GM12878 (cell line): ENCODE results near the gene CNTRL. TPM values are rescaled to one million over a fixed set of nuclear protein-coding genes. Genes with fewer than 3 reads are reported as not detected.

Experiments used
- ATAC-seq: fragments of 200-7000 bp; cut with Tn5 transposase; 3 replicates; pipeline ENCODE4 v1.9.1; 2020; ENCODE audit warnings: mild to moderate bottlenecking, moderate library complexity
- BruUV-seq: library from RNA; stranded (reverse); fragments of 400-500 nt; replicated peaks from 2 replicates; lab custom pipeline; 2021; lab: Mats Ljungman, UMichigan
- CTCF ChIA-PET: fragments of 300-600 bp; sonication (Branson Sonifier 250); formaldehyde crosslinking; extraction: SDS; loops from one replicate; lab custom pipeline; 2021; ENCODE audit warnings: inconsistent platforms; lab: Yijun Ruan, JAX
- POLR2A ChIA-PET: fragments of 350-600 bp; formaldehyde crosslinking; extraction: SDS; loops from one replicate; lab custom pipeline; 2021; ENCODE audit warnings: inconsistent platforms; lab: Charles Lee
- RAD21 ChIA-PET: fragments of 300-600 bp; sonication (Branson Sonifier 250); formaldehyde crosslinking; loops from one replicate; lab custom pipeline; 2023; ENCODE audit warnings: antibody characterized with exemption; ENCODE audit not compliant: unreplicated experiment; lab: Charles Lee
- SMC1A ChIA-PET: fragments of 300-600 bp; sonication (Branson Sonifier 250); formaldehyde crosslinking; loops from one replicate; lab custom pipeline; 2023; ENCODE audit not compliant: unreplicated experiment, uncharacterized antibody; lab: Charles Lee
- DNase-seq: peaks from one replicate; pipeline ENCODE4 v3.0.0-alpha.2; 2011; ENCODE audit warnings: low read depth, low spot score
- FAIRE-seq: peaks from 3 replicates; lab custom pipeline; 2011; peaks lifted over from hg19 to GRCh38; lab: Jason Lieb, UNC
- H2AFZ ChIP-seq: 2 replicates; pipeline ENCODE4 v1.6.0; 2011; ENCODE audit warnings: low read depth, low read length, control low read depth; ENCODE audit not compliant: control insufficient read depth
- H3K27ac ChIP-seq: 2 replicates; pipeline ENCODE4 v1.5.1; 2011; ENCODE audit warnings: control low read depth; ENCODE audit not compliant: control insufficient read depth, insufficient read depth
- H3K27me3 ChIP-seq, 2 experiments: replicated peaks in 1 of 2; 2 replicates each; pipeline versions ENCODE4 v1.6.0 to v1.6.1; 2011; ENCODE audit warnings: low read length in 1 of 2; ENCODE audit not compliant: control insufficient read depth in 2 of 2, insufficient read depth in 2 of 2
- H3K36me3 ChIP-seq, 2 experiments: 2 replicates each; pipeline ENCODE4 v1.5.1; 2011; ENCODE audit warnings: low read length in 1 of 2; ENCODE audit not compliant: control insufficient read depth in 2 of 2, insufficient read depth in 2 of 2
- H3K4me1 ChIP-seq: 2 replicates; pipeline ENCODE4 v1.6.1; 2011; ENCODE audit warnings: mild to moderate bottlenecking, low read length, moderate library complexity, mixed read lengths; ENCODE audit not compliant: control insufficient read depth, insufficient read depth
- H3K4me2 ChIP-seq: 2 replicates; pipeline ENCODE4 v1.6.0; 2011; ENCODE audit warnings: control low read depth; ENCODE audit not compliant: control insufficient read depth, insufficient read depth
- H3K4me3 ChIP-seq: fragments of 200-600 bp; sonication (generic); 2 replicates; pipeline ENCODE4 v1.5.1; 2016
- H3K79me2 ChIP-seq: 2 replicates; pipeline ENCODE4 v1.6.0; 2011; ENCODE audit warnings: low read length; ENCODE audit not compliant: control insufficient read depth, insufficient read depth
- H3K9ac ChIP-seq: 2 replicates; pipeline ENCODE4 v1.8.0; 2011; ENCODE audit warnings: low read length, control low read depth, mixed read lengths; ENCODE audit not compliant: control insufficient read depth, insufficient read depth
- H3K9me3 ChIP-seq: replicated peaks from 3 replicates; pipeline ENCODE4 v1.5.1; 2011; ENCODE audit warnings: mild to moderate bottlenecking, low read length; ENCODE audit not compliant: control insufficient read depth, insufficient read depth
- H4K20me1 ChIP-seq: 2 replicates; pipeline ENCODE4 v1.6.0; 2011; ENCODE audit not compliant: control insufficient read depth, insufficient read depth
- BCL11A ChIP-seq: IDR thresholded peaks from 2 replicates; pipeline ENCODE4 v1.6.1; 2011; ENCODE audit warnings: low read depth, low read length
- NFIC ChIP-seq: IDR thresholded peaks from 2 replicates; pipeline ENCODE4 v1.6.1; 2012; ENCODE audit warnings: low read depth, mild to moderate bottlenecking, inconsistent platforms, low read length, moderate library complexity
- RAD51 ChIP-seq: fragments of 450-650 bp; IDR thresholded peaks from 2 replicates; pipeline ENCODE4 v1.6.1; 2016; ENCODE audit warnings: moderate library complexity, mild to moderate bottlenecking, inconsistent platforms
- SMAD1 ChIP-seq: fragments of 450-650 bp; IDR thresholded peaks from 2 replicates; pipeline ENCODE4 v1.6.1; 2018; ENCODE audit warnings: mild to moderate bottlenecking, low read depth; ENCODE audit not compliant: partially characterized antibody
- SUZ12 ChIP-seq: fragments of 200-600 bp; sonication (generic); IDR thresholded peaks from one replicate; pipeline ENCODE4 v1.6.1; 2018; ENCODE audit warnings: antibody characterized with exemption, mild to moderate bottlenecking; ENCODE audit not compliant: unreplicated experiment
- ZNF24 ChIP-seq: fragments of 450-650 bp; IDR thresholded peaks from 2 replicates; pipeline ENCODE4 v1.6.1; 2017; ENCODE audit warnings: antibody characterized with exemption, mild to moderate bottlenecking
- WGBS: methylation state at CpG from one replicate; pipeline ENCODE4 v1.1.6; 2016; ENCODE audit warnings: low lambda C conversion rate; ENCODE audit not compliant: insufficient replicate concordance, insufficient coverage; ENCODE audit errors: missing lambda C conversion rate; 5-methylcytosine and 5-hydroxymethylcytosine counted together
- in situ Hi-C: fragments of 300-500 bp; cut with MboI; formaldehyde crosslinking; loops from 9 replicates; pipeline ENCODE4 v1.14.3; 2018; ENCODE audit warnings: mixed read lengths
- intact Hi-C: fragments of 100-400 bp; cut with micrococcal nuclease; formaldehyde crosslinking; loops from one replicate; pipeline ENCODE4 v1.14.2; 2022; ENCODE audit not compliant: unreplicated experiment
- polyA plus RNA-seq, 11 experiments: library from polyadenylated mRNA; depleted of rRNA in 4 of 11; unstranded in 6 of 11; stranded (reverse) in 5 of 11; fragments of >200 nt; fragmentation: Nextera tagmentation in 4 of 11; fragmentation: Illumina TruSeq in 1 of 11; extraction: Ambion mirVana in 4 of 11; extraction: Trizol in 1 of 11; gene quantifications; 1 replicate in 1 of 11; 2 replicates in 10 of 11; pipeline versions ENCODE4 v1.2.1 to v1.2.3, GENCODE V29; 2011 to 2016; ENCODE audit warnings: inconsistent platforms in 2 of 11, missing spikeins in 2 of 11, low read depth in 1 of 11
- total RNA-seq, 4 experiments: library from RNA; depleted of rRNA in 3 of 4; stranded (reverse); fragments of >200 nt in 3 of 4; fragmentation: Illumina TruSeq in 1 of 4; extraction: Trizol in 1 of 4; gene quantifications; 2 replicates each; pipeline versions ENCODE4 v1.2.1 to v1.2.3, GENCODE V29; 2013 to 2021
- TF ChIP-seq, protein P1 (sequence below): fragments of 450-650 bp; IDR thresholded peaks from 2 replicates; pipeline ENCODE4 v1.6.1; 2018; ENCODE audit warnings: mild to moderate bottlenecking, low read depth, moderate library complexity; ENCODE audit not compliant: partially characterized antibody
- TF ChIP-seq, protein P2 (sequence below): fragments of 450-650 bp; IDR thresholded peaks from 2 replicates; pipeline ENCODE4 v1.6.1; 2016; ENCODE audit warnings: mild to moderate bottlenecking

CNTRL gene
- total and polyA plus RNA-seq, 10 of the 15 experiments (the other 5 are each of a cell fraction or from before 2014, with no cell fraction given): 20.0 to 65.4 (median 38.8) TPM

DNA sequence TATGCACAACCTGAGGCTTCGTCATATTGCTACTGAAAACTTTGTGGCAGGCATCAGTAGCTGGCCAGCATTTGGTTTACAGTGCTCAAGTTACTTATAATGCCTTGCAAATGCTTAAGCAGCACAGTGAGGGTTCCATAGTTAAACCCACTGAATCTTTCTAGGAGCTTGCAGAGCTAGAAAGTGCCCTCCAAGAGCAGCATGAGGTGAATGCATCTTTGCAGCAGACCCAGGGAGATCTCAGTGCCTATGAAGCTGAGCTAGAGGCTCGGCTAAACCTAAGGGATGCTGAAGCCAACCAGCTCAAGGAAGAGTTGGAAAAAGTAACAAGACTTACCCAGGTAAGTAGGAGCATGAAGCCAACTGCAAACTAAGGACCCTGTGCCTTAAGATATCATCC is 60.9 kb downstream of the CNTRL start:
- no peak for DNase-seq
- H3K9me3 ChIP-seq: no peaks in the 10 kb centered on the region
- no peaks in the 10 kb centered on the region for H3K27me3 ChIP-seq
- peaks cover 6 to 11% of the 10 kb centered on the region in 2 experiments for H3K36me3 ChIP-seq
- no peak overlapping the region for H3K27ac ChIP-seq
- POLR2A ChIA-PET: no interaction called here
- no TSS peak for BruUV-seq
- CTCF ChIA-PET: interaction anchor here (0.6 to 0.8 kb wide), 2 partner anchors 12 to 37 kb away, joined by 3 read pairs; no protein-coding TSS in a partner anchor
- H3K9ac ChIP-seq: no peak overlapping the region
- WGBS: 100% methylated on average over 2 of the region's 2 CpGs
- H3K4me1 ChIP-seq: no peaks in the 10 kb centered on the region
- intact Hi-C loops: no loop called here
- RAD21 ChIA-PET: interaction anchor here (0.9 kb wide), 1 partner anchor 23 kb away, joined by 3 read pairs; no protein-coding TSS in a partner anchor
- in situ Hi-C loops: no loop called here
- H2AFZ ChIP-seq: no peak overlapping the region
- no peak overlapping the region for H3K4me2 ChIP-seq
- no peaks in the 10 kb centered on the region for H4K20me1 ChIP-seq
- SMC1A ChIA-PET: interaction anchor here (0.6 to 1.2 kb wide), 2 partner anchors 20 to 77 kb away, joined by 3 read pairs; no protein-coding TSS in a partner anchor
- no peak for TF ChIP-seq SUZ12
- H3K4me3 ChIP-seq: no peak overlapping the region
- ATAC-seq: no peak
- H3K79me2 ChIP-seq: peaks cover 2% of the 10 kb centered on the region; the same call in 1 of the 2 replicates
- no peak for FAIRE-seq

DNA sequence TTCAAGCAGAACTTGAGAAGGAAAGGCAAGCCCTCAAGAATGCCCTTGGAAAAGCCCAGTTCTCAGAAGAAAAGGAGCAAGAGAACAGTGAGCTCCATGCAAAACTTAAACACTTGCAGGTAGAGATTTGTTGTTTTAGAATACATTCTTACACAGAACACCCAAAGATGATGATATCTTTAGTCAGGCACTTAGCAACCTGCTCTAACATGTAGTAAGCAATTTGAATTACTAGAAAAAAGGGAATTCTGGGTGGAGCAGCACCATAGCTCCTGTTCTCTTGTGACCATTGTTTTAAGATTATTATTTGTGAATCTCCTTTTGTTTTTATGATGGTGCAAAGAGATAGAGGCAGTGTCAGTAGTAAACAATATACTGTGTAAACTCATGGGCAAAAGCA is 63.8 kb downstream of the CNTRL start:
- ChIA-PET SMC1A (interaction anchor here (1.0 to 1.6 kb wide), 5 partner anchors 11 to 382 kb away, joined by 3 to 4 read pairs (median 4); no protein-coding TSS in a partner anchor), RAD21 (interaction anchor here (0.9 kb wide), 1 partner anchor 18 kb away, joined by 3 read pairs; no protein-coding TSS in a partner anchor), CTCF (interaction anchor here (0.6 to 1.7 kb wide), 5 partner anchors 14 to 1183 kb away, joined by 3 to 4 read pairs (median 3); no protein-coding TSS in a partner anchor), POLR2A (interaction anchor here (0.8 kb wide), 1 partner anchor 47 kb away, joined by 3 read pairs; no protein-coding TSS in a partner anchor)
- TF ChIP-seq, protein P1, sequence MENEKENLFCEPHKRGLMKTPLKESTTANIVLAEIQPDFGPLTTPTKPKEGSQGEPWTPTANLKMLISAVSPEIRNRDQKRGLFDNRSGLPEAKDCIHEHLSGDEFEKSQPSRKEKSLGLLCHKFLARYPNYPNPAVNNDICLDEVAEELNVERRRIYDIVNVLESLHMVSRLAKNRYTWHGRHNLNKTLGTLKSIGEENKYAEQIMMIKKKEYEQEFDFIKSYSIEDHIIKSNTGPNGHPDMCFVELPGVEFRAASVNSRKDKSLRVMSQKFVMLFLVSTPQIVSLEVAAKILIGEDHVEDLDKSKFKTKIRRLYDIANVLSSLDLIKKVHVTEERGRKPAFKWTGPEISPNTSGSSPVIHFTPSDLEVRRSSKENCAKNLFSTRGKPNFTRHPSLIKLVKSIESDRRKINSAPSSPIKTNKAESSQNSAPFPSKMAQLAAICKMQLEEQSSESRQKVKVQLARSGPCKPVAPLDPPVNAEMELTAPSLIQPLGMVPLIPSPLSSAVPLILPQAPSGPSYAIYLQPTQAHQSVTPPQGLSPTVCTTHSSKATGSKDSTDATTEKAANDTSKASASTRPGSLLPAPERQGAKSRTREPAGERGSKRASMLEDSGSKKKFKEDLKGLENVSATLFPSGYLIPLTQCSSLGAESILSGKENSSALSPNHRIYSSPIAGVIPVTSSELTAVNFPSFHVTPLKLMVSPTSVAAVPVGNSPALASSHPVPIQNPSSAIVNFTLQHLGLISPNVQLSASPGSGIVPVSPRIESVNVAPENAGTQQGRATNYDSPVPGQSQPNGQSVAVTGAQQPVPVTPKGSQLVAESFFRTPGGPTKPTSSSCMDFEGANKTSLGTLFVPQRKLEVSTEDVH: no peak
- TF ChIP-seq NFIC: no peak
- no peak for TF ChIP-seq SMAD1
- TF ChIP-seq, protein P2, sequence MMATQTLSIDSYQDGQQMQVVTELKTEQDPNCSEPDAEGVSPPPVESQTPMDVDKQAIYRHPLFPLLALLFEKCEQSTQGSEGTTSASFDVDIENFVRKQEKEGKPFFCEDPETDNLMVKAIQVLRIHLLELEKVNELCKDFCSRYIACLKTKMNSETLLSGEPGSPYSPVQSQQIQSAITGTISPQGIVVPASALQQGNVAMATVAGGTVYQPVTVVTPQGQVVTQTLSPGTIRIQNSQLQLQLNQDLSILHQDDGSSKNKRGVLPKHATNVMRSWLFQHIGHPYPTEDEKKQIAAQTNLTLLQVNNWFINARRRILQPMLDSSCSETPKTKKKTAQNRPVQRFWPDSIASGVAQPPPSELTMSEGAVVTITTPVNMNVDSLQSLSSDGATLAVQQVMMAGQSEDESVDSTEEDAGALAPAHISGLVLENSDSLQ: no peak
- no peak for TF ChIP-seq ZNF24
- TF ChIP-seq BCL11A: no peak
- TF ChIP-seq RAD51: no peak
- Histone ChIP-seq H4K20me1 (no peaks in the 10 kb centered on the region), H2AFZ (no peak overlapping the region), H3K27me3 (no peaks in the 10 kb centered on the region), H3K4me2 (no peak overlapping the region), H3K36me3 (peaks cover 18 to 25% of the 10 kb centered on the region in 2 experiments), H3K9me3 (no peaks in the 10 kb centered on the region), H3K27ac (no peak overlapping the region), H3K9ac (no peak overlapping the region), H3K4me3 (no peak overlapping the region), H3K4me1 (no peaks in the 10 kb centered on the region), H3K79me2 (no peaks in the 10 kb centered on the region)
- in situ Hi-C loops: no loop called here
- no peak for FAIRE-seq
- no TSS peak for BruUV-seq
- intact Hi-C loops: no loop called here
- no peak for DNase-seq
- ATAC-seq: no peak
